ENCODE data around the gene SLAIN1.

- TF ChIP-seq CTCF (conservative IDR thresholded peaks at IDR 0.05; ENCODE audit: low read depth, low read length) (no peak), POLR2A (IDR thresholded peaks at IDR 0.05; ENCODE audit: low read depth, low read length) (no peak), USF2 (IDR thresholded peaks at IDR 0.05; ENCODE audit: low read depth, low read length) (no peak), CEBPB (IDR thresholded peaks at IDR 0.05; ENCODE audit: low read depth, low read length) (no peak), SMC3 (IDR thresholded peaks at IDR 0.05; ENCODE audit: low read depth, low read length) (no peak), RAD21 (IDR thresholded peaks at IDR 0.05; ENCODE audit: low read length) (no peak), ELK1 (IDR thresholded peaks at IDR 0.05; ENCODE audit: borderline replicate concordance, low read depth, low read length) (no peak), MAFK (IDR thresholded peaks at IDR 0.05; ENCODE audit: low read depth, low read length) (no peak), BHLHE40 (IDR thresholded peaks at IDR 0.05; ENCODE audit: low read depth, low read length) (no peak), CHD1 (IDR thresholded peaks at IDR 0.05; ENCODE audit: low read depth, low read length) (no peak), FOS (IDR thresholded peaks at IDR 0.05; ENCODE audit: low read depth, low read length) (no peak), MXI1 (IDR thresholded peaks at IDR 0.05; ENCODE audit: borderline replicate concordance, low read depth, low read length) (no peak)
These were observed 36.6 kb upstream of the SLAIN1 start for GRCh38 chr13:77660841-77661250.
